ENCODE data around the gene ZNF423. TPM values are rescaled to one million over a fixed set of nuclear protein-coding genes. Genes with fewer than 3 reads are reported as not detected.

Gene ZNF423
- total RNA-seq, 3 donors from 2014 or later, result 0.03 TPM; not detected in 2

DNA sequence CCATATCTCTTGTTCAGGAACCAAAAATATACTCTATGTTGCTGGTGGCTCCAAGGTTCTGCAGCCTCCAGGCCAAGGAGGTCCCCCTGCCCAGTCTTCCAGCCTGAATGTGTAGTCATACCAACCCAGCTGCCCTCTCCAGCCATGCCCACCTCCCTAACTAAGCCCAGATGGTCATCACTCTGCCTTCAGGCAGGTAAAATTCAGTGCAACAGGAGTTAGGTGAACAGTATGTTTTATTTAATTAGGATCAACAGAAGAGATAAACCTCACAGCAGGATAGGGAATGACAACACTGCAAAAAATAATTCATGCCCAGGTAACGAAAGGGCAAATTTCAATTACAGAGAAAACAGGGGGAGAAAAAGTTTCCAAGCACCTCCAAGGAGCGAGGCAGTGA, 9.1 kb downstream of the ZNF423 start:
- ATAC-seq (no peak), DNase-seq (no peak)
- Mint-ChIP-seq H3K4me3 (no peak overlapping the region), H3K4me1 (ENCODE audit: low read depth) (no peaks in the 10 kb centered on the region), H3K36me3 (ENCODE audit: insufficient read depth) (no peaks in the 10 kb centered on the region), H3K9me3 (no peaks in the 10 kb centered on the region), H3K27me3 (ENCODE audit: low read depth) (peaks cover 22% of the 10 kb centered on the region)

DNA sequence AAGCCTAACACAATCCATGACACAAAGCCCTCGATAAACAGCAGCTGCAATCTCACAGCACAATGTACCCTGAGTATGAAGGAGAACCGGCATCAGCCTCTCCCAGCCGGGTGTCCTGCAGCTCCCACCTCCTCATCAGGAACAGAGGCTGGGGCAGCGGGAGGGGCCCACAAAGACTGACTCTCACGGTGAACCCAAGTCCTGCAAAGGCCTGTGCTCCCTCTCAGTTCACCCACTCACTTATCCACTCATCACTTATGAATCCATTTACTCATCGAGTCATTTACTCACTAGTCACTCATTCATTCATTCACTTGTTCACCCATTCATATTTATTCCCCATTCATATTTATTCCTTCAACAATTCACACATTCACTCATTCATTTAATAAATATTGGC, 11.6 kb downstream of the ZNF423 start:
- H3K36me3 Mint-ChIP-seq (ENCODE audit: insufficient read depth), result no peaks in the 10 kb centered on the region
- H3K9me3 Mint-ChIP-seq, result no peaks in the 10 kb centered on the region
- DNase-seq, result no peak
- no peak for ATAC-seq
- H3K27me3 Mint-ChIP-seq (ENCODE audit: low read depth), result peaks cover 27% of the 10 kb centered on the region
- no peak overlapping the region for H3K4me3 Mint-ChIP-seq
- no peaks in the 10 kb centered on the region for H3K4me1 Mint-ChIP-seq (ENCODE audit: low read depth)

DNA sequence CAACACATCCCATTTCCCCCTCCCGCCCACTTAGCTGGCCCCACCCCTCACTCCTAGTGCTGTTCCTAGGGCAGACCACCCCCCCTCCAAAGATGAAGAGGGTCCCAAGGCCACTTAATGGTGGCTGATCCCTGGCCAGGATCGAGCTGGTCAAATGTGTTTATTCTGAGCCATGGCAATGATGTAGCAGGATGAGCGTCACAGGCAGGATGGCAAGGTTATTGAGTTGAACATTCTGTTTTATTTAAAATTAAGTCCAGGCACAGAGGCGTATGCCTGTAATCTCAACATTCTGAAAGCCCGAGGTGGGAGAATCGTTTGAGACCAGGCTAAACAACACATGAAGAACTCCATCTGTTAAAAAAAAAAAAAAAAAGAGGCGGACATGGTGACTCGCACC, 12.2 kb downstream of the ZNF423 start:
- no peak overlapping the region for H3K4me3 Mint-ChIP-seq
- ATAC-seq (no peak), DNase-seq (no peak)
- no peaks in the 10 kb centered on the region for H3K36me3 Mint-ChIP-seq (ENCODE audit: insufficient read depth)
- no peaks in the 10 kb centered on the region for H3K4me1 Mint-ChIP-seq (ENCODE audit: low read depth)
- peaks cover 29% of the 10 kb centered on the region for H3K27me3 Mint-ChIP-seq (ENCODE audit: low read depth)
- no peaks in the 10 kb centered on the region for H3K9me3 Mint-ChIP-seq

DNA sequence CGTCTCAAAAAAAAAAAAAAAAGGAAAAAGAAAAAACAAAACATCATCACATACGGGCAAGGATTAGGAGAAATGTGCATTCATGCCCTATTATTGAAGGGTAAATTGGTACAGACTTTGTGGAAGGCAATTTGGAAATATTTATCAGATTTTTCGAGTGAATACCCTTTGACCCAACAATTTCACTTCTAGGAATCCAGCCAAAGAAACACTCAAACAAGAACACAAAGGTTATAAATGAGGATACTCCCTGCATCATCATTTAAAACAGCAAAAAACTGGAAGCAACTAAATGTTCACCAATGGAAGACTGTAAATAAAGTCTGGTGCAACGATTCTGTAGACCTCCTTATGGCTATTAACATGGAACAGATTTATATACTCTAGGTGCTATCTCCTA, 12.9 kb downstream of the ZNF423 start:
- no peaks in the 10 kb centered on the region for H3K9me3 Mint-ChIP-seq
- no peaks in the 10 kb centered on the region for H3K36me3 Mint-ChIP-seq (ENCODE audit: insufficient read depth)
- ATAC-seq (no peak), DNase-seq (no peak)
- H3K27me3 Mint-ChIP-seq (ENCODE audit: low read depth), result peaks cover 31% of the 10 kb centered on the region
- H3K4me3 Mint-ChIP-seq, result no peak overlapping the region
- H3K4me1 Mint-ChIP-seq (ENCODE audit: low read depth), result no peaks in the 10 kb centered on the region

DNA sequence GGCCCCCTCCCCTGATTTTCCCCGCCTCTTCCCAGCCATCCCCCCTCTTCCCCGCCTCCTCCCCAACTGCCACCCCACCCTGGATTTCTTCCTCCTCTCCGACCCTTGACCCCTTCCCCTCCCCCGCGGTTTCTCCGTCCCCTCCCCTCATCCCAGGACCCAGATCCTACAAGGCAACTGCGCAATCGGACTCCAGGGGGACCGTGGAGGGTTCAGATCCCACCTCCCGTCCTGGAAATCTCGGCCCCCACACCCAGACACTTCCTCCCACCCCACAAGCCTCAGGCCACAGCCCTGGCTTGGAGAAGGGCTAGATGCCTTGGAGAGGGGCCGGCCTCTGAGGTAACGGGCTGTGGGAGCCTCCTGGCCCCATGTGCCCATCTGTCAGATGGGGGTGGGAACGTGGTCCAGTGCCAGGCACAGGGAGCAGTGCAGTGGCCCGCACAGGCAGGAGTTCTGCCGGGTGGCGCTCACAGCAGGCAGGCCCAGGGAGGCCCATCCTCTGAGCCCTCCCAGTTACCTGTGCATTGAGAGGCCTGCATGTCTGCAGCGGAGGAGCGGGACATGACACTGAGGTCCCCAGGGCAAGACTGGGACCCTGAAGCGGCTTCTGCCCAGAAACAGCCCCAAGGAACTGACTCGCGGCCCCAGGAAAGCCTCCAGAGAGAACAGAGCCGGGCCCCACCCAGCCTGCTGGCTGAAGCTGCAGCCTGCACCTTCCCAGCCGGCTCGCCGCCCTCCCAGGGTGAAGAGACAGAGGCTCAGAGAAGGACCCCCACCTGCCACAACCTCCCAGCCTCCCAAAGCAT, 16.7 kb downstream of the ZNF423 start:
- DNase-seq (no peak), ATAC-seq (no peak)
- H3K36me3 Mint-ChIP-seq (ENCODE audit: insufficient read depth), result no peaks in the 10 kb centered on the region
- no peaks in the 10 kb centered on the region for H3K9me3 Mint-ChIP-seq
- no peaks in the 10 kb centered on the region for H3K4me1 Mint-ChIP-seq (ENCODE audit: low read depth)
- H3K4me3 Mint-ChIP-seq, result no peak overlapping the region
- H3K27me3 Mint-ChIP-seq (ENCODE audit: low read depth), result peaks cover 34% of the 10 kb centered on the region

DNA sequence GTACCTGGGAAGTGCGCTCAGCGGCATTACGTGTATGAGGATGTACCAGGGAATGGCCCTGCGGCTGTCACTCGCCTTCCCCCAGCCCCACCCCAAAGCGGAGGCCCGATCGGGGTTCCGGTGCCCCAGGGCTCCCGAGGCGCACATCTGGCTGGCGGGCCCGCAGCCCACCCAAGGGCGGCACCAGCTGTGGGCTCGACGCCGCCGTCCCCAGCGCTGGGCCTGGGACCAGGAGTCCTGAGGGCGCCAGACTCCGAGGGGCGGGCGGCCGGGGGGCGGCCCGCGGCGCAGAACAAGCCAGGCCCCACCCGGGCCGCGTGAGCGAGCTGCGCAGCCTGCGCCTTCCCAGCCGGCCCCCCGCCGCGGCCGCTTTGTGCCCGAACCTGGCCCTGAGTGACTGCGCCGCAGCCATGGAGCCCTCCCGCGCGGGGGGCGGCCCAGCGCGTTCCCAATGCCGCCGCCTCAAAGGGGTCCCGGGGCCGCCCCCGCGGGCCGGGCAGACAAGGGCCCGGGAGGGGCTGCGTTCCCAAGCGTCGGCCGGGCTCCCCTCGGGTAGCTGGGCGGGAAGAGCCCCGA, 17.4 kb downstream of the ZNF423 start:
- DNase-seq, result no peak
- ATAC-seq, result no peak
- Mint-ChIP-seq H3K27me3 (ENCODE audit: low read depth) (peaks cover 36% of the 10 kb centered on the region), H3K4me3 (no peak overlapping the region), H3K36me3 (ENCODE audit: insufficient read depth) (no peaks in the 10 kb centered on the region), H3K4me1 (ENCODE audit: low read depth) (no peaks in the 10 kb centered on the region), H3K9me3 (no peaks in the 10 kb centered on the region)

DNA sequence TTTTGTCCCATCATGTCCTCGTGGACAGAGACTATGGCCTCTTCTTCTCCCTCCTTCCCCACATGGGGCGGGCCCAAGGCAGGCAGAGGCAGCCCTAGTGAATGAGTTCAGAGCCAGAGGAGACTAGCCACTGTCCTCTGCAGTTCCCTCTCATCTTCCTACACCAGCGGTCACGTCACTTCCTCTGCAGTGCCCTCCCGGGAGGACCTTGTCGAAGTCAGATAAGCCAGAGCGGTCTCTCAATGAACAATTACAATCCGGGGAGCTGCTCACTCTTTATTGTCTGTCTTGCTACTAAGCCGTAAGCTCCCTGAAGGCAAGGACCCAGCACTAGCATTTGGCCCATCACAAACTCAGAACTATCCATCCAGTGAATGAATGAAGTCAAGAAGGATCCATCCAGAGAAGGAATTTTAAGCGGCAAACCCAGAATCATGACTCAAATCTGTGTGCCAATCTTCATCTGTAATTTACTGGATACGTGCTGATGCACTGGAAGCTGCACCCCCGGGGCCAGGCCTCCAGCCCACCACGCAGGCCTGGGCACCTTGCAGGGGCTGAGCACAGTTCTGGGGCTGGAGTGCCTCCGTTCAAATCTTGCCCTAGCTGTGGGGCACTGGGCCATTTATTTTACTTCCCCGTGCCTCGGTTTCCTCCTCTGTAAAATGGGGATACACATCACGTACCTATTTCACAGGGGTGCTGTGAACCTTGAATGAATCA, 18.1 kb downstream of the ZNF423 start:
- DNase-seq, result no peak

DNA sequence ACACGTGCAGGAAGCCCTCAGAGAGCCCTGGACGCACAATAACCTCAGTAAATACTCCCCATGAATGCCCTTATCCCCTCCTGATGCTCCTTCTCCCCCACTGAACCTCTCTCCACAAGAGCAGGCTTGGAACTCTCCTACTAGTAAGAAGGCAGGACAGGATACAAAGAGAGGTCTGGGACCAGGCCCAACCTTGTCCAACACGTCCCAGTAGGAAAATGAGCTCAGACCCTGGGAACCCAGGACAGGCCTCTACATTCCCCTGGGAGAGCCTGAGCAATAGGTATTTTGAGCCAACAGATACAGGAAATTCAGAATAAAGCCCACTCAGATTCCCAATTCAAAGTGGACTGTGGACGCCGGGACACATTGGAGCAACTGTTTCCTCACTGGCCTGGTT, 19.2 kb downstream of the ZNF423 start:
- Mint-ChIP-seq H3K4me3 (no peak overlapping the region), H3K36me3 (ENCODE audit: insufficient read depth) (no peaks in the 10 kb centered on the region), H3K27me3 (ENCODE audit: low read depth) (peaks cover 36% of the 10 kb centered on the region), H3K4me1 (ENCODE audit: low read depth) (no peaks in the 10 kb centered on the region), H3K9me3 (no peaks in the 10 kb centered on the region)
- ATAC-seq (no peak), DNase-seq (no peak)

More for the DNA sequence above, 18.1 kb downstream of the ZNF423 start:
- H3K4me1 Mint-ChIP-seq (ENCODE audit: low read depth), result no peaks in the 10 kb centered on the region
- peaks cover 36% of the 10 kb centered on the region for H3K27me3 Mint-ChIP-seq (ENCODE audit: low read depth)
- no peak for ATAC-seq
- no peaks in the 10 kb centered on the region for H3K9me3 Mint-ChIP-seq
- no peak overlapping the region for H3K4me3 Mint-ChIP-seq
- H3K36me3 Mint-ChIP-seq (ENCODE audit: insufficient read depth), result no peaks in the 10 kb centered on the region

DNA sequence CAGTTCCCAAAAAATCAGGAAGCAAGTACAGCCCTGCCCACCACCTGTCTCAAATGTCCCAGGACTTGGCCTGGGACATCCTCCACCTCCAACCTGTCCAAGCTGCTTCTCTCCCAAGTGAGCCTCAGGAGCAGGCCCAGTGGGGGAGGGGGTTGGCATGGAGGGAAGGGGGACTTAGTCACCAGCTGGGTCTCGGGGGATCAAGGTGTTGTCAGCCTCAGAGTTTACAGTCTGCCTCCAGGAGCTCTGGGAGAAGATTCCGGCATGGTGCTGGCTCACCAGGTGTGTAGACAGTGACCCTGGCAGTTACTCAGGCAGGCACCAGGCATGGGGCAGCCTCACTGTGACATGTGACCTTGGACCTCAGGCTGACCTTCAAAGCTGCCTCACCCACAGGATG, 19.7 kb downstream of the ZNF423 start:
- DNase-seq, result no peak
- Mint-ChIP-seq H3K36me3 (ENCODE audit: insufficient read depth) (no peaks in the 10 kb centered on the region), H3K27me3 (ENCODE audit: low read depth) (peaks cover 36% of the 10 kb centered on the region), H3K4me3 (no peak overlapping the region), H3K4me1 (ENCODE audit: low read depth) (no peaks in the 10 kb centered on the region), H3K9me3 (no peaks in the 10 kb centered on the region)
- ATAC-seq, result no peak

DNA sequence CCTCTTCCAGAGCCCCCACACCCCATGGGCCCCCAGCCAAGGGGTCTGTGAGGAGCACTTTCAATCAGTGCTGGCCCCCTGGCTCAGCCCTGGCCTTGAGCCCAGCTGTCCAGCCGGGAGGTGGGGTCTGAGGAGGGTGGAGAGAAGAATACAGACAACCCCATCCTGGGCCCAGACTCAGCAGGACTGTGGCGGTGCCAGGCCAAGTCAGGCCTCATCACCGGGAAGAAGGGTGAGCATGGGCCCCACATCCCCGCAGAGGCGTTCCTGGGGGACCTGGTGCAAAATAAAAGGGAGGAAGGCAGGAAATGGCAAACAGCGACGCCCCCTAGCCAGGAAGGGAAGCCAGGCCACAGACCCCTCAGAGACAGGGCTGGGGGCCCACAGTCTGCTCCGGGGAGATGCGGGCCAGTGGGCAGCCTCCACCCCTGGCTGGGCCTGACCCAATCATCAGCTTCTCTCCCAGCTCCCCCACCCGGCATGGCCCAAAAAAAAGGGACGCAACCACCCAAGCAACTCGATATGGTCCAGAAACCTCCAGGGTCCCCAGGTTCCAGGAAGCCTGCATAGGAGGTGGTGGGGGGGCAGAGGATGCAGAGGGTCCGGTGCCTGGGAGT, 20.6 kb downstream of the ZNF423 start:
- Mint-ChIP-seq H3K4me1 (ENCODE audit: low read depth) (no peaks in the 10 kb centered on the region), H3K4me3 (no peak overlapping the region), H3K36me3 (ENCODE audit: insufficient read depth) (no peaks in the 10 kb centered on the region), H3K9me3 (no peaks in the 10 kb centered on the region), H3K27me3 (ENCODE audit: low read depth) (peaks cover 29% of the 10 kb centered on the region)
- no peak for ATAC-seq
- DNase-seq, result no peak

DNA sequence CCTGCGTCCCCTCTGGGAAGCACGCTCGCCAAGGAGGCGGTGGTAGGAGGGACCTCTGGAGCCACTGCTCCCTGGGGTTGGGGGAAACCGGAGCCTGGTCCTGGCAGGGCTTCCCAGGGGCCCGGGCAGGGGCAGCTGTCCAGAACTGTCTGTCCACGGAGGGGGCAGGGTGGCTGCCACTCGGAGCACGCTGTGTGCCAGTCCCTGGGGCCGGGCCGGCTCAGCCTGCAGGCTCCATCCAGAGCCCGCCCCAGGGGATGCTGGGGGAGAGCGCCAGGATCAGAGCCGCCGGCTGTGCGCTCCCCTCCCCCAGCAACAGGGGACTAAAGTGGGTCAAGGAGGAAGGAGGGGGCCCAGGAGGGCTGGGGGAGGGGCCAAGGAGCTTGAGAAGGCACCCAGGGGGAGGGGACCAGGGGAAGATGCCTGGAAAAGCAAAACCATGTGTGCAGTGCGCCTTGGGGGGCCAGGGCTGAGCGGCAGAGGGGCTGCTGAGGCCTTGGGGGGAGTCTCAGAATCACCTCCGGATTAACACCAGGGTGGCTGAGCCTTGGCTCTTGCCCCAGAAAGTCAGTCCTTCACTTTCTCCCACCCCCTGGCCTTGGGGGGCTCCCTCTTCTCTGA, 21.3 kb downstream of the ZNF423 start:
- ATAC-seq, result no peak
- peaks cover 25% of the 10 kb centered on the region for H3K27me3 Mint-ChIP-seq (ENCODE audit: low read depth)
- no peaks in the 10 kb centered on the region for H3K9me3 Mint-ChIP-seq
- no peaks in the 10 kb centered on the region for H3K4me1 Mint-ChIP-seq (ENCODE audit: low read depth)
- DNase-seq, result no peak
- H3K36me3 Mint-ChIP-seq (ENCODE audit: insufficient read depth), result no peaks in the 10 kb centered on the region
- H3K4me3 Mint-ChIP-seq, result no peak overlapping the region

DNA sequence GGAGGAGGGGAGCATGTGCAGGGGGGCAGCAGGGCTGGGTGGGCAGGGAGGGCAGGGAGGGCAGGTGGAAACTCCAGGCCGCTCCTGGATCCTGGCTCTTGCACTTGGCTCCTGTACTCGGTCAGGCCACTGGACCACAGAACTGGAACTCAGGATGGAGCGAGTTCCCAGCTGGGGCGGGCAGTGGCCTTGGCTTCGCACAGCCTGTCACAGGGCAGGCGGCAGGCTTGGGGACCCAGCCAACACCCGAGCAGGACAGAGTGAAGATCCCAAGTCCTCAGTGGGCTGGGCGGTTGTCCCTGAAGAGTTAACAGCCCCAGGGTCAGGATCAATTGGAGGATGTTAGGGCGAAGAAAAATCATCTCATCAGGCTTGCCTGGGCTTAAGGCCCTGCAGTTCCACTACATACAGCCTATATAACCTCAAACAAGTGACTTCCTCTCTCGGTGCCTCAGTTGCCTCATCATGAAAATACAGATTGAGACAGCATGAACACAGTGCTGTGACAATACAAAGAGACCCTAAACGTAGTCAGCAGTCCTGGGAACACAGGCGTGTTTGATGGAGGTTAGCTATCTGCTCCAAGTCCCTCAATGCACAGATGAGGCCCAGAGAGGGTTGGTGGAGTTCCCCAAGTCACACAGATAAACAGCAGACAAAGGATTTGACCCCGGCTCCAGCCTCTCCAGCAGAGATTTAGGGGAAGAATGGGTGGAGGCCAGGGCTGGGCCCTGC, 21.9 kb downstream of the ZNF423 start:
- Mint-ChIP-seq H3K9me3 (no peaks in the 10 kb centered on the region), H3K27me3 (ENCODE audit: low read depth) (peaks cover 22% of the 10 kb centered on the region), H3K4me3 (no peak overlapping the region), H3K4me1 (ENCODE audit: low read depth) (no peaks in the 10 kb centered on the region), H3K36me3 (ENCODE audit: insufficient read depth) (no peaks in the 10 kb centered on the region)
- DNase-seq (no peak), ATAC-seq (no peak)

DNA sequence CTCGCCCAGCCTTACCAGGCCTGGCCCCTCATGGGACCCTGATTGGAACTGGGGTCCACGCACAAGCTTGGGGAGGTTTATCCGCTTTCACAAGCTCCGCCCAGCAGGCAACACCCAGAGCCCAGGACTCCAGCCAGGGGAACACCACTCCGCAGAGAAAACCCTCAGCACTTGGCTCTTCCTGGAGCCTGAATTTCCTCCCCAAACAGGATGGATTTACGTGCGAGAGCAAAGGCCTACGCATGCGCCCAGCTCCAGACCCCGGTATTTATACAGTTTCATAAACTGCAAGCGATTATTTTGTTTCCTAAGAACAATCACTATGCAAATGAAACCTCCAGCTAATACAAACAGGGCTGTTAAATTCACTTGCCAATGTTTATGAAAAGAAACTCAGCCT, 22.8 kb downstream of the ZNF423 start:
- H3K4me1 Mint-ChIP-seq (ENCODE audit: low read depth), result no peaks in the 10 kb centered on the region
- H3K27me3 Mint-ChIP-seq (ENCODE audit: low read depth), result peaks cover 21% of the 10 kb centered on the region
- H3K9me3 Mint-ChIP-seq, result no peaks in the 10 kb centered on the region
- H3K36me3 Mint-ChIP-seq (ENCODE audit: insufficient read depth), result no peaks in the 10 kb centered on the region
- ATAC-seq, result no peak
- DNase-seq, result no peak
- no peak overlapping the region for H3K4me3 Mint-ChIP-seq

DNA sequence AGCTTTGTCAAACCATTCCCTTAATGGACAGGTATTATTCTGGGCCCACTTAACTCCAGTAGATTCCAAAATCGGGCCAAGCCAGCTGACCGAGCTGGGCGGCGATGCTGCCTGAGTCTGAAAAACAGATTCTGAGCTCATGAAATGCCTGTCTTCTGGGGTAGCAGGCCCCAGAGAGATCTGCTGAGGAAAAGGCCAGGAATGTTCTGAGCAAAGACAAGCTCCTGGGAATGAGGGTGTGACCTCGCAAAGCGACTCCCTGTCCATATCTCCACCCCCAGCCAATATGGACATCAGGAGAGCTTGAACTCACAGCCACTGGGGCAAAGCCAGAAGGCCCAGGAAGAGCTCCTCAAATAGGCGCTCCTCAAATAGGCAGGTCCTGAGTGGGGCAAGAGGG, 23.7 kb downstream of the ZNF423 start:
- ATAC-seq, result no peak
- H3K9me3 Mint-ChIP-seq, result no peaks in the 10 kb centered on the region
- DNase-seq, result no peak
- H3K27me3 Mint-ChIP-seq (ENCODE audit: low read depth), result peaks cover 15% of the 10 kb centered on the region
- H3K4me3 Mint-ChIP-seq, result no peak overlapping the region
- no peaks in the 10 kb centered on the region for H3K4me1 Mint-ChIP-seq (ENCODE audit: low read depth)
- H3K36me3 Mint-ChIP-seq (ENCODE audit: insufficient read depth), result no peaks in the 10 kb centered on the region
